ENCODE data around the gene RNF215.

DNA sequence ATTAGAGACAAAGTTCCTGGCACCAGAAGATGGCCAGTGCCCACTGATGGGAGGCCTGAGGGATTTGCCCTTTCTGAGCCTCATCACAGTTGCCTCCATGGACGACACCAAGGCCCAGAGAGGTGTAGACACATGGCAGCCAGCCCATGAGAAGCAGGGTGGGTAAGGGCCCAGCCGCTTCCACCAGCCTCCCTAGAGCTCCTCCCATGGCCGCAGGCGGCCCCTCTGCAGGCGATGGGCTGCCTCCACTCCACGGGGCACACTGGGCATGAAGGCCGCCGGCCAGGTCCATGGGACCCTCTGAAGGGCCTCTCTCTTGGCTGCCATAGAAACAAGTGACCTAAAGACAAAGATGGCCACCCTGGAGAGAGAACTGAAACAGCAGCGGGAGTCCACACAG lies 15.9 kb downstream of the RNF215 start:
- TF ChIP-seq, protein P1, sequence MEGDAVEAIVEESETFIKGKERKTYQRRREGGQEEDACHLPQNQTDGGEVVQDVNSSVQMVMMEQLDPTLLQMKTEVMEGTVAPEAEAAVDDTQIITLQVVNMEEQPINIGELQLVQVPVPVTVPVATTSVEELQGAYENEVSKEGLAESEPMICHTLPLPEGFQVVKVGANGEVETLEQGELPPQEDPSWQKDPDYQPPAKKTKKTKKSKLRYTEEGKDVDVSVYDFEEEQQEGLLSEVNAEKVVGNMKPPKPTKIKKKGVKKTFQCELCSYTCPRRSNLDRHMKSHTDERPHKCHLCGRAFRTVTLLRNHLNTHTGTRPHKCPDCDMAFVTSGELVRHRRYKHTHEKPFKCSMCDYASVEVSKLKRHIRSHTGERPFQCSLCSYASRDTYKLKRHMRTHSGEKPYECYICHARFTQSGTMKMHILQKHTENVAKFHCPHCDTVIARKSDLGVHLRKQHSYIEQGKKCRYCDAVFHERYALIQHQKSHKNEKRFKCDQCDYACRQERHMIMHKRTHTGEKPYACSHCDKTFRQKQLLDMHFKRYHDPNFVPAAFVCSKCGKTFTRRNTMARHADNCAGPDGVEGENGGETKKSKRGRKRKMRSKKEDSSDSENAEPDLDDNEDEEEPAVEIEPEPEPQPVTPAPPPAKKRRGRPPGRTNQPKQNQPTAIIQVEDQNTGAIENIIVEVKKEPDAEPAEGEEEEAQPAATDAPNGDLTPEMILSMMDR (conservative IDR thresholded peaks at IDR 0.05): no peak
- no peak for TF ChIP-seq EZH2 (IDR thresholded peaks at IDR 0.05; ENCODE audit: low read depth)
